ENCODE measurements around the gene LRRC75B. TPM values are rescaled to one million over a fixed set of nuclear protein-coding genes. Genes with fewer than 3 reads are reported as not detected.
"Not testable (repeated sequence)": the region's sequence is repeated elsewhere in the genome, so short reads cannot be mapped to it uniquely, and the experiment has no call there.

LRRC75B gene
- polyA plus RNA-seq, 4 donors = 25.8 to 41.2 (median 32.1) TPM

DNA sequence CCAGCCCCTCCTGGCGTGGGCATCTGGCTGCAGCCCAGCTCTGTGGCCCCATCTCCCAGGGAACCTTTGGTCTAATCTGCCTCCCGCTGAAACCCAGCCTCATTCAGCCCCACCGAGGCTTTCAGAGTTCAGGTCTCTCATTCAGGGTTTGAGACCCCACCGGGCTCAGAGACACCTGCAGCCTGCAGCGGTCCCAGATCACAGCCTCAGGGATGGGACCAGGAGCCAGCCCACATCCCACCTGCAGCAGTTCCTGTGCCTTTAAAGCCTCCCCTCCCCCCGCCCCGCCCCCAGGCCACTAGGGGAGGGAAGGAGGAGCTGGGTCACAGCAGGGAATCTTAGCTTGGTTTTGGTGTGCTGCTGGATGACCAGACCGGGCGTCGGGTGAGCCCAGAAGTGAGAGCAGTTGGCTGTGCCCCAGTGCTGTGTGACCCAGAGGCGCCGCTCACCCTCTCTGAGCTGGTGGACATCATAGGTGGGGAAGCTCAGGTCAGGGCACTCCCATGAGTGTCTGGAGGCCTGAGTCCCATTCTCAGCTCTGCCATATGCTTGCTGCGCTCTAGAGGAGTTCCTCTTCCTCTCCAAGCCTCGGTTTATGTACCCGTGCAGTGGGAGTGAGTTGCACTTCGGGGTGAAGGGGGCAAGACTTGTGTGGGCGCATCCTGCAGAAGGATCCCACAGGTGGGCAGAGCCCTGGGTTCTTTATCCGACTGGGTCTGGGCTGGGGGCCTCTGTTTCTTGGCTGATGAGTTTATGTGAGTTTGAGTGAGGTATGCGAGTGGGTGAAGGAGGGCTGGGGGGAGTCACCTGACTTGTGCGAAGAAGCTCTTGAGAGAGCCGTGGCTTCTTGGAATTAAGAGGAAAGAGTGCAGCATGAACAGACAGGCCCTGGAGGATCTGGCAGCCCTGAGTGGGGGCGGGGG is 10.2 kb upstream of the LRRC75B start, which contains the start of gene GGT1:
Gene GGT1, plus strand, starts transcription at position 347 of the 923 bp plus-strand sequence. CDS start 7,889 bp downstream, outside the sequence.
- not testable (repeated sequence) for DNase-seq (ENCODE audit: low read depth in 4 of 4, low spot score in 3 of 4)

DNA sequence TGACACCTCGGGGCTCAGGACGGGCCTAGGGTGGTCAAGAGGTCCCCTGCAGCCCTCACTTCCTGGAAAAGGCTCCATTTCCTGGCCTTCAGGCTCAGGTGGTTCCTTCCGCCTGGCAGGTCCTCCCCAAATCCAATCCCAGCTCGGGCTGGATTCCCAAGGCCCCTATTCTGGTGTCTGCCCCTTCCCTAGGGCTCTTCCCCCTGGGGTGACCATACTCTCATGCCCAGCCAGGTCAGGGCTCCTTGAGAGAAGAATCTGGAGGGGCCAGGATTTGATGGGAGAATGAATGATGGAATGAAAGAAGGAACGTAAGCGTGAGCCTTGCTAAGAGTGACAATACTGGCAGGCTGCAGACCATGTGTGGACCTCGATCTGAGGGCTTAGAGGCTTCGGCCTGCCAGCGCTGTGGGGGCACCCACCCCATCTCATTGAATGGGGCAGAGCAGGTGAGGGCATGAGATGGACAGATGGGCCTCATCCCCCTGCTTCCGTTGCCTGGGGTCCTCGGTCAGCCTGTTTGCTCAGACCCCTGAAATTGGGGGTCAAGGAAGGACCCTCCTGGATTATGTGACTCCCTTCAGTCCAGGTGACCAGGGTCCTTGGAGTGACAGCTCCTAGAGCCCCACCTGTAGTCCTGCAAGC is 9.4 kb upstream of the LRRC75B start:
- not testable (repeated sequence) for DNase-seq (ENCODE audit: low read depth in 4 of 4, low spot score in 3 of 4)

DNA sequence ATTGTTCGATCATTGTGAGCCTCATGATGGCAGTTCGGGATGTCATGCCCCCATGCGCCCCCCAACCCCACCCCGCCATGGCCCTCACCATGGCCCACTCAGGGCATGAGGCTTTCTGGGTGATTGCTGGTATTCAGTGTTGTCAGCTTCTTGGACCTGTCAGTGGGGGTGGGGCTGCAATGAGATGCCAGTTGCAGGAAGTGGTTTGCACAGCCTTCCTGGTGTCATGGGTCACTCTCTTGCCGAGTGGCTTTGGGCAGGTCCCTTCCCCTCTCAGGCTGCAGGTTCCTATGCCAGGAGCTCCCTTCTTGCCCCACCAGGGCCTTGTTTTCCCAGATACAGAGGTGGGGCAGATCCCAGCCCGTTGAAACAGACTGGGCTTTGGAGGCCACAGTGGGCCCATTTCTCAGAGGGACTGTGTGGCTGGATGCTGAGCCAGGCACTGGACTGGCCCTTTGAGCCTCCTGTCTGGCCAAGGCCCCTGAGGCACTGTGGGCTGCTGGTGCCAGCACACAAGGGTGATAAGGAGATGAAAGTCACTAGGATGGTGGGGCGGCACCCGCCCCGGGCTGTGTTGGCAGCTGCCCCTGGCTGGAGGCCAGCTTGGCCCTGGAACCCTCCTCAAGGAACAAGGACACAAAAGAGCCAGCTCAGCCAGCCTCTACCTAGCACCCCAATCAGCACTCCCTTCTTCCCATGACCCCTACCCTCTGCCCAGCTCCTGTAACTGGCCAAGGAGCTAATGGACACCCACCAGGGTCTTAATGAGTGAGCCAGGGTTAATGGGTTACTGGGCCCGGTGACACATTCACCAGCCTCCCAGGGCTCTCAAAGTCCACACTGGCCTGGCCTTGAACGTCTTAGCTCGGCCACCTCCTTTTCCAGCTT is 8.6 kb upstream of the LRRC75B start:
- DNase-seq (ENCODE audit: low read depth in 4 of 4, low spot score in 3 of 4) = no peak

DNA sequence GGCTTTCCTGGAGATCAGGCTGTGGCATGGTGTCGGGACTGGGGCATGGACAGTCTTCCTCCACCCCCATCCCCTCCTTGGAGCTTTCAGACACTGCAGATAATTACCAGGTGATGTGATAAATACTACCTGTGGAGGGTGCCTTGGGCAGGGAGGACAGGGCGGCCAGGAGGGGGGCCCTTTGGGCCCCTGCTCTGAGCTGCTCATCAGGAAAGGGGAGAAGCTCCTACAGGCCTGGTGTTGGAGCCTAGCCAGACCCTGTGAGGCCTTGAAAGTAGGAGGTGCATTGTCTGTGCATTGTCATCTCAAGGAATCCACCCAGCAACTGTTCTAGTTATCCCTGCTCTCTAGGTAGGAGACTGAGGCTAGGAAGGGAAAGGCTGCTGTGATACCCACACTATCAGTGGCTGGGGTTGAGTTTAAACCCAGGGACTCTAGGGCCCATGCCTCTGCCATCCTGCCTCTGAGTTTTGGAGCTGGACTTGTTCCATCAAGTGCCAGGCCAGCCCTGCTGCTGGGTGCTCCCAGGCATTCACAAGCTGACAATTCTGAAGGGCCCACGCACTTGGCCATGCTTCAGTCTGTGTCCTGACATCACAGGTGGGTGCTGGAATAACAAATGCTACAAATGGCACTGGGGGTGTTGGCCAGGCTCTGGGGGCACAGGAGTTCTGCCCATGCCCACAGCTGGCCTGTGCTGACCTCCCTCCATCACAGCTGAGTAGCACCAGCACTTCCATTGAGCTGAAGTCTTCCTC is 7.3 kb upstream of the LRRC75B start:
- not testable (repeated sequence) for DNase-seq (ENCODE audit: low read depth in 4 of 4, low spot score in 3 of 4)

DNA sequence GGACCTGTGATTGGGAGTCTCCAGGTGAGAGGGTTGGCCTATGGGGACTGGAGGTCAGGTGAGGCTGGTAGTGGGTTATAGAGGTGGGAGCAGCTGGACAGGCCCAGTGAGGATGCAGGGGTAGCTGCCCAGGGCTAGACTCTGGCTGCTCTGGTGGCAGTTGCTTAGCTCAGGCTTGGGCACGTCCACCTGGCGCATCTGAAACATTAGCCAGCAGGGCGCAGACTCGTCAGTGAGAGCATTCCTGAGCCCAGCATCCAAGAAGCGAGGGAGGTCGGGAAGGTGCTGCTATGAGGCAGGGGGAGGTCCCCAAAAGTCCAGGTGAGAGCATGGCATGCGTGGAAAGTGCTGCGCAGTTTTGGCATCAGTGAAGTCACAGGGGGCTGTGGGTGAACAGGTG is 6.6 kb upstream of the LRRC75B start:
- DNase-seq (ENCODE audit: low read depth in 4 of 4, low spot score in 3 of 4) = no peak

DNA sequence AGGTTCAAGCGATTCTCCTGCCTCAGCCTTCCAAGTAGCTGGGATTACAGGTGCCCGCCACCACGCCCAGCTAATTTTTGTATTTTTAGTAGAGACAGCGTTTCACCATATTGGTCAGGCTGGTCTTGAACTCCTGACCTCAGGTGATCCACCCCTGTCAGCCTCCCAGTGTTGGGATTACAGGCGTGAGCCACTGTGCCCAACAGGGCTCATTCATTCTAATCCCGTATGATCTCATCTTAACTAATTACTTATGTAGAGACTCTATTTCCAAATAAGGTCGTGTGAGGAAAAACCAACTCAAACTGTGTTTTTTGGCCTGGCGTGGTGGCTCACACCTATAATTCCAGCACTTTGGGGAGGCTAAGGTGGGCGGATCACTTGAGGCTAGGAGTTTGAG is 4.2 kb upstream of the LRRC75B start:
- not testable (repeated sequence) for DNase-seq (ENCODE audit: low read depth in 4 of 4, low spot score in 3 of 4)

DNA sequence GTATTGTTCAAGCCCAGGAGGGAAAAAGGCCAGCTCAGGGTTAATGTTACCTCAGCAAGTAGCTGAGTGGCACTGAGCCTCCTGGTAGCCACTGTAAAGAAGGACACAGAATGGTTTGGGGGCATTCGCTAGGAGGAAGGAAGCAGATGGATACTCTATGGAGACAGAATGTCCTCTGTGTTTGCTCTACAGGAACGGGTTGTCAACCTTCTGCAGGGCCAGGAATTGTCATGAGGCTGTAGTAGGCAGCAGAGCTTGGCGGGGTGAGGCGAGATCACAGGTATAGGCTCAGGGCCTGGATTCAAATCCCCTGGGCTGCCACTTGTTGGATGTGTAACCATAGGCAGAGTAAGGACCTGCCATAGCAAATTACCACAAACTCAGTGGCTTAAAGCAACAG is 3.0 kb upstream of the LRRC75B start:
- DNase-seq (ENCODE audit: low read depth in 4 of 4, low spot score in 3 of 4) = no peak

DNA sequence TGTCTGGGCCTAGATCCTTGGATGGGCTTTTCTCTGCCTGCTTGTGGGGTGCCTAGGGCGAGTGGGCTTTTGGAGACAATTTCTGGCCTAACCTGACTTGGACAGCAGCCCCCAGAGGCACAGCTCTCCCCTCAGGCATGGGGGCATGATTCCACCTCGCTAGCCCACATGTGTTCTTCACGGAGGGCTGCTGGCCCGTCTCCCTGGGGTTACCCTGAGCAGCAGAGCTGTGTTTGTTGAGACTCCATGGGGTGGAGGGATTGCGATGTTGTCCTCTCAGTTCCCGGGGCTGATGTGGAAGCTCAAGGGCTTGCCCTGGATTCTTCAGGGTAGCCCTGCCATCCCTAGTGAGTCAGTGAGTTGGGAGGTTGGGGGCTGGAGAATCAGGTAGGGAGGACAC is 2.4 kb upstream of the LRRC75B start:
- no peak for DNase-seq (ENCODE audit: low read depth in 4 of 4, low spot score in 3 of 4)

DNA sequence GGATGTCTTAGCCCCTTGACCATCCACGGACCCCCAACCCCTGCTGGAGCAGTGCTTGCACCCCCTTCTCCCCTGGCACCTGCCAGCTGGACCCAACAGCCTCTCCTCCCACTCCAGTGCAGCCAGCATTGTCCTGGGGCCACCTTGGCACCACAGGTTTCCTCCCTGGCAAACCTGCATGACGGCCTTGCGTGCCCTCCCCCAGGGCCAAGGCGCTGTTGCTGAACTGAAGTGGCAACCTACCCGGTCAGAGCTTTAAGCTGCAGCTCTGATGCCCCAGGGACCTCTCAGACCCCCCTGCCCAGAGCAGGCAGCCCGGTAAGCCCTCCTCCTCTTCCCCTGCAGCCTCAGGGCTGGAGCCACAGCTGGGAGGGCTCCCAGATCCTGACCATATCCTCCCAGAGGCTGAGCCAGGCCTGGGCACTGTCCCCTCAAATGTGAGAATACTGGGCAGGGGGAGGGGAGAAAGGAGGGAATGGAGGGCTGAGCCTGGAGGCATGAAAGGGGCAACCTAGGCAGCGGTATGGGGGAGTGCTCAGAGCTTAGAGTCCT is 1.8 kb upstream of the LRRC75B start:
- DNase-seq (ENCODE audit: low read depth in 4 of 4, low spot score in 3 of 4) = no peak

DNA sequence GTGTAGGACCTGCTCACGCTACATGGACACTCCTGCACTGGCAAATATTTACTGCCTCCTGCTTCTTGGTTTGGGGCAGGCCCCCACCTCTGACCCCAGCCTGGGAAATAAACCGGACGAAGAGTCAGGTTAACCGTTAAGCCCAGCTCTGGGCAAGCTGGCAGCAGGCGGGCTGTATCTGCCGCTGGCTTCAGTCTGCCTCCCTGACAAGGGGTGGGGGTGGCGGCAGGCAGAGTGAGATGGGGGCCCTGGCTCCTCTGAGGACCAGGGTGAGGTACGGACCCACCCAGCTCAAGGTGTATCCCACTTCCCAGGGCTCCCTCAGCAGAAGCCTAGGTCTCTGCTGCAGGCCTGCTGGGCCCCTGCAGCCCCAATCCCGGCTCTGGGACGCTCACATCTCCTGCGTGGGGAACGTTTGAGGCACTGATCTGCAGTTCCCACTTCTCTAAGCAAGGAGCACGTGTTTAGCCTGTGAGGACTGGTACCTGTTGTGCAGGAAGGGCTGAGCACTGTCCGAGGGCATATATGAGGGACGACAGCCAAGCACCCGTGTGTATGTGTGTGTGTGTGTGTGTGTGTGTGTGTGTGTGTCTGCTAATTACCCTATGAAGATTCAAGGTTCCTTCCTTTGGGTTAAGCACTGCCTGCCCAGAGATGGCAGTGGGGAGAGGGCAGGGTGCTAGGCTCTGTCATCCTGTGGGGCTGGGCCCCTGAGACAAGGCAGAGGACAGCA is 1.1 kb upstream of the LRRC75B start:
- DNase-seq (ENCODE audit: low read depth in 4 of 4, low spot score in 3 of 4) = no peak

DNA sequence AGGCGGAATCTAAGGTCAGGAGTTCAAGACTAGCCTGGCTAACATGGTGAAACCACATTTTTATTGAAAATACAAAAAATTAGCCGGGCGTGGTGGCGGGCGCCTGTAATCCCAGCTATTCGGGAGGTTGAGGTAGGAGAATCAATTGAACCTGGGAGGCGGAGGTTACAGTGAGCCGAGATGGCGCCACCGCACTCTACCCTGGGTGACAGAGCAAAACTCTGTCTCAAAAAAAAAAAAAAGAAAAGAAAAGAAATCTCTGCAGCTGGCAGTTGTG is 624 bp upstream of the LRRC75B start:
- DNase-seq (ENCODE audit: low read depth in 4 of 4, low spot score in 3 of 4) = not testable (repeated sequence)

DNA sequence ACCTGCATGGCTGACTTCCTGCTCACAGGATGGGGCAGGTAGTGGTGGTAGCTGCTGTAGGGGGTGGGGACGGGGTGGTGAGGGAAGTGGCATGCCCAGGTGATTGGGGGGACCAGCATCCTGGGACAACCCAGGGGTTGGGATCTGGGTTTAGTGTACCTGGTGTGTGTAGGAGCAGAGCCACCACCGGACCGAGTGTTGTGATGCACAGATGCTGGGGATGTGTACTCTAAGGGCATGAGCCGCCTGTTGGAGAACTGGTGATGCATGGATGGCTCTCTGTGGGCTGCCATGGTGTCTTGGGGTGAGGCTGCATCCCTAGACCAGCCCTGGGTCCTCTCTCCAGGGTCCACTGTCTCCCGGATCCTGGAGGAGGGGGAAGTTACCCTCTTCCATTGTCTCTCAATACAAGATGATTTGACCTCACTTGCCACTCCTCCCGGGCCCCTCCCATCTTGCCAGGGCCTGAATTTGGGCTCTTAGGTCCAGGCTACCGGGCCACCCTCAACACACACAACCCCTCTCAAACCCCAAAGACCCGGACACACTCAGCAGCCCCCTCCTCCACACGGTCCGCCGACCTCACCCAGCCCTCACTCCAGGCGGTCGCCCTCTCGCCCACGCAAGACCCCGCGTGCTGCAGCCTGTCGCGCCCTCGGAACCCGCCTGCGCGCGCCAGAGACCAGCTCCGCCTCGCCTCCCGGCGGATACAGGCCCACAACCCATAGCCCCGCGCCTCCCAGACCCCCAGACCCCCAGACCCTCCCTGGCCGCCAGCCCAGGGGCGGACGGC is 619 bp downstream of the LRRC75B start:
- no peak for DNase-seq (ENCODE audit: low read depth in 4 of 4, low spot score in 3 of 4)

DNA sequence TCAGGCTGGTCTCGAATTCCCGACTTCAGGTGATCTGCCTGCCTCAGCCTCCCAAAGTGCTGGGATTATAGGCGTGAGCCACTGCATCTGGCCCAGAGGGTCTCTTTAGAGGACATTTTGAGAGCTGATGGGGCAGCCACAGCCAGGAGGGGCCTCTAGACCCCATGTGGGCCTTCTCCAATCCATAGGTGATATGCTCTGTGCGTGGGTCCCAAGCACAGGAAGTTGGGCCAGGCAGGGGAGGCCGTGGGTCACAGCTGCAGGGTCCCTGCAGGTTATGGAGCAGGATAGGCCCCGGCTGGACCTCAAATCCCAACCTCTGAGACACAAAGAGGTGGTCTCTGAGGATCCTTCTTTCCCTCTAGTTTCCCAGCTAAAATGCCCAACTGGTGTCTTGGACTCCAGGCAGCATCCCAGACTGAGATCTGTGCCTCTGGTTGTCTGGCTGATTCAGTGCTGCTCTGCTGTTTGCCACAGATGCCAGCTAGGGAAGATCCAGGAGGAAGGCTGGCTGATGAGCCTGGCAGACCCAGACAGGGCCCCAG is 1.5 kb downstream of the LRRC75B start:
- DNase-seq (ENCODE audit: low read depth in 4 of 4, low spot score in 3 of 4) = no peak

DNA sequence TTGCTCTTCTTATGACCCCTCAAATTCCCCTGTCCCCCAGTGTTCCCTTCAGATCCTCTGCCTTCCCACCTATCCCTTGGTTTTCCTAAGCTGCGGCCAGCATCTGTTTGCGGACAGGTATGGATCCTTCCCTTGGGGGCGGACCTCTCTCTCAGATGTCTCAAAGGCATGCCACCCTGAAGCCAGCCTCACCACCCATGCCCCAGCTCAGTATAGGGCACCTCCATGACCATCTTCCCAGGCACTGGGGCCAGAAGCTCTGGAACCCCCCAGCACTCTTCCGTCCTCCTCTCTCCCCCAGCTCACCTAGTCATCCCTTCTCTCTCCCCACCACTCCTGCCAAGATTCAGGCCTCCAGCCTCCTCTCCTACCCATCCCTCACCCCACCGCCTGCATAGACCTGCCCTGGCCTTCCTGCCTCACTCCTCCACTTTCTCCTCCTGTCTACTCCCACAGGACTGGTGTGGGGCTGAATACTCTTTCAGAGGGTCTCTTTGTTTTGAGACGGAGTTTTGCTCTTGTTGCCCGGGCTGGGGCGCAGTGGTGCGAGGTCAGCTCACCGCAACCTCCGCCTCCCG is 2.2 kb downstream of the LRRC75B start:
- DNase-seq (ENCODE audit: low read depth in 4 of 4, low spot score in 3 of 4) = no peak

DNA sequence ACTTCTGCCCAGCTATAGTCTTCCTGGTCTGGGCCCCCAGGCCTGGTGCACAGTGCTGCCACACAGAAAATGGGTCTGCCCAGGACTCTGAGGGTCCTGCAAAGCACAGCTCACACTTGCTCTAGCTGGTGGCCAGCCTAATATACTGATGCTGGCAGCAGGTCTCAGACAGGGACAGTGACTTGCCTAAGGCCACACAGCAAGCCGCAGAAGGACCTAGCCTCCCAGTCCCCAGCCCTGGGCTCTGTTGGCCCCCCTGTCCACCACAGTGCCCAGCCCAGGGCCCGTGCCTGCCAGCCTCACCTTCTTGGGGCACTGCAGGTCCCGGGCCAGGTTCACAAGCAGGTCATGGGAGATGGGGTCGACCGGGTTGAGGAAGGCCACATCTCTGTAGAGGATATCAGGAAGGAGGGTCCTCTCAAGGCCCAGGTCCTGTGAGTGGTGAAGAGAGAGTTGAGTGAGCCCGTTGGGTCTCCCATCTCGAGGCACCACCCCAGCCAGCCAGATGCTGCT is 3.3 kb downstream of the LRRC75B start:
- DNase-seq (ENCODE audit: low read depth in 4 of 4, low spot score in 3 of 4) = no peak

DNA sequence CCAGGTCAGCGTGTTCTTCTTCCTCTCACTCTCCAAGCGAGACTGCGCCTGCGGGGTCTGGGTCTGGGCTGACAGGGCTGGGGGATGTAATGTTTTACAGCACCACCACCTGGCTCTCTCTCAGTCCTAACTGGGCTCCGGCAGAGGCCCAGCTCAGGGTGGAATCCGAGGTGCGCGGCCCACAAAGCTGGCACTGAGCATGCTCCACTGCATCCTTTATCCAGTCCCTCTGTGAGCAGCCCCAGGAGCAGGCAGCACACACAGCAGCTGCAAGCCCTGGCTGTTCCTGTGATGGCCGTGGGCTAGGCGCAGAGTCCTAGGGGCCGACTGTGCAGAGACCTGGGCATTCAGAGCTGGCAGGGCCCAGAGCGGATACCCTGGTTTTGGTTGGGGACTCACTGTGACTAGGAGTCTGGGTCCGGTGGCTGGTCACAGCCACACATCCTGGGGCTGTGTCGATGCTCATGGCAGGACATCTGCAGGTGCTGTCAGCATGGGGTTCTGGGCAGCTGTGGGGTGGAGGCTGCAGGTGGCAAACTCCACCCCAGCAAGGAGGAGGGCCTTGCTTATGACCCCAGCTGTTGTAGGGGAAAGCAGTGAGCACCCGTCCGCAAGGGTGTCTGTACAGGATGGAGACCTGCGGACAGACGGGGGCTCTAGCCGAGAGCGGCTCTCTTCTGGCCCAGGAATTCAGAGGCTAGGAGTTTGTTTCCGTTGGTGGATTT is 4.0 kb downstream of the LRRC75B start:
- no peak for DNase-seq (ENCODE audit: low read depth in 4 of 4, low spot score in 3 of 4)

DNA sequence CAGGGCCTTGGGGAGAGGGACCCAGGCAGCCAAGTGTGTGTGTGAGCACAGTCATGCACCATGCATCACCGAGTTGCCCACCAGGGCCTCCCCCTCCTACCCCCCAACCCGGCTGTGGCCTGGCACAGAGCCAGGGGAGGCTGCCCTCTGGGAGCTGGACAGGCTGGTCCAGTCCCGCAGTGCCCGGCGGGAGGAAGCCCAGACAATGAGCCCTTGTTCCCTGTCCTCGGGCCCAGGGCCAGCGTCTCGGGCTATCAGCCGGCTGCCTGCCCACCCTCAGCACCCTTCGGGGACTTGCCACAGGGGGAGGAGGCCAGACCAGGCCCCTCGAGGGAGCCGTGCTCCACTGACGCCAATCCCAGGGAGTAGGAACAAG is 4.5 kb downstream of the LRRC75B start:
- DNase-seq (ENCODE audit: low read depth in 4 of 4, low spot score in 3 of 4) = no peak
